ENCODE results near the gene ATF7IP2. TPM values are rescaled to one million over a fixed set of nuclear protein-coding genes. Genes with fewer than 3 reads are reported as not detected.

The ATF7IP2 gene
- total RNA-seq, 1 experiment from 2014 or later, result 7.4 TPM

DNA sequence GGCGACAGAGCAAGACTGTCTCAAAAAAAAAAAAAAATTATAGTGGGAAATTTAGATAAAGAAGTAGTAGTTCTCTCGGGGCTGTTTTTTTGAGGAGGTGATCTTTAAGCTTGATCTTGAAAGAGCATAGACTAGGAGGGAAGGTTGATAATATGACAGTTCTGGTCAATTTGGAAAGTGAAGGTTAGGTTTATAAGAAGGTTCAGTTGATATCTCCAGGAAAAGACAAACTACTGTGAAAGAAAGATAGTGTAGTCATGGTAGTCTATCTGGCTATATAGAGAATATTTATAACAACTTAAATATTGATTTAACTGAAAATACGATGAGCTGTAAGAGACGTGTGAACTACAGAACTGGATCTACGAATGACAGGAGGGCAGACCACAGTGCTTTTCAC lies 3.1 kb downstream of the ATF7IP2 start:
- Histone ChIP-seq H4K20me1 (ENCODE audit: insufficient read depth) (no peaks in the 10 kb centered on the region), H3K27ac (ENCODE audit: low read depth, low read length) (no peak overlapping the region), H3K36me3 (ENCODE audit: control insufficient read depth in 1 of 2, insufficient read depth in 2 of 2, low read length in 2 of 2) (no peaks in the 10 kb centered on the region), H3K27me3 (ENCODE audit: insufficient read depth, low read length) (no peaks in the 10 kb centered on the region), H3K9ac (ENCODE audit: low read length) (no peak overlapping the region), H3K9me2 (ENCODE audit: insufficient read depth) (no peaks in the 10 kb centered on the region), H3K4me2 (ENCODE audit: low read length) (no peak overlapping the region), H2AFZ (ENCODE audit: low read depth, low read length, poor library complexity, severe bottlenecking) (no peak overlapping the region), H3K4me3 (replicated peaks in 1 of 2; ENCODE audit: low read depth in 1 of 2, low read length in 2 of 2) (no peak overlapping the region), H3K4me1 (ENCODE audit: control insufficient read depth in 1 of 2, insufficient read depth in 2 of 2, low read length in 2 of 2) (peaks cover 0 to 12% of the 10 kb centered on the region in 2 experiments; a peak in 2 of 4 replicates), H3K79me2 (ENCODE audit: insufficient read depth, low read length) (peaks cover 19% of the 10 kb centered on the region), H3K9me3 (ENCODE audit: control insufficient read depth in 1 of 2, insufficient read depth in 1 of 2, low read depth in 1 of 2, low read length in 2 of 2) (no peaks in the 10 kb centered on the region)
- ChIA-PET POLR2A (no interaction called here), RAD21 (ENCODE audit: low non-redundant PET in 1 of 2, low total read pairs in 2 of 2, uncharacterized antibody in 2 of 2, unreplicated experiment in 2 of 2) (no interaction called here), CTCF (no interaction called here)
- intact Hi-C loops (cut with micrococcal nuclease), result loop anchor here (5.0 kb wide), 1 partner anchor 57 kb away; no protein-coding TSS in a partner anchor
- TF ChIP-seq SIN3A (IDR thresholded peaks at IDR 0.05; ENCODE audit: low read depth), result no peak
- TF ChIP-seq RAD21 (IDR thresholded peaks at IDR 0.05; ENCODE audit: low read depth), result no peak
- TF ChIP-seq, protein P1, sequence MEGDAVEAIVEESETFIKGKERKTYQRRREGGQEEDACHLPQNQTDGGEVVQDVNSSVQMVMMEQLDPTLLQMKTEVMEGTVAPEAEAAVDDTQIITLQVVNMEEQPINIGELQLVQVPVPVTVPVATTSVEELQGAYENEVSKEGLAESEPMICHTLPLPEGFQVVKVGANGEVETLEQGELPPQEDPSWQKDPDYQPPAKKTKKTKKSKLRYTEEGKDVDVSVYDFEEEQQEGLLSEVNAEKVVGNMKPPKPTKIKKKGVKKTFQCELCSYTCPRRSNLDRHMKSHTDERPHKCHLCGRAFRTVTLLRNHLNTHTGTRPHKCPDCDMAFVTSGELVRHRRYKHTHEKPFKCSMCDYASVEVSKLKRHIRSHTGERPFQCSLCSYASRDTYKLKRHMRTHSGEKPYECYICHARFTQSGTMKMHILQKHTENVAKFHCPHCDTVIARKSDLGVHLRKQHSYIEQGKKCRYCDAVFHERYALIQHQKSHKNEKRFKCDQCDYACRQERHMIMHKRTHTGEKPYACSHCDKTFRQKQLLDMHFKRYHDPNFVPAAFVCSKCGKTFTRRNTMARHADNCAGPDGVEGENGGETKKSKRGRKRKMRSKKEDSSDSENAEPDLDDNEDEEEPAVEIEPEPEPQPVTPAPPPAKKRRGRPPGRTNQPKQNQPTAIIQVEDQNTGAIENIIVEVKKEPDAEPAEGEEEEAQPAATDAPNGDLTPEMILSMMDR (IDR thresholded peaks at IDR 0.05 in 2 of 3, conservative IDR thresholded peaks at IDR 0.05 in 1 of 3; ENCODE audit: borderline replicate concordance in 1 of 3, insufficient read depth in 1 of 3, low read depth in 2 of 3, low read length in 2 of 3), result no peak
- TF ChIP-seq YY1 (IDR thresholded peaks at IDR 0.05; ENCODE audit: extremely low read depth, insufficient replicate concordance, low read depth, low read length), result no peak
- TF ChIP-seq POLR2AphosphoS5 (IDR thresholded peaks at IDR 0.05; ENCODE audit: low read depth, low read length), result no peak
- TF ChIP-seq SP1 (IDR thresholded peaks at IDR 0.05; ENCODE audit: low read depth), result no peak
- no peak for TF ChIP-seq CEBPB (IDR thresholded peaks at IDR 0.05; ENCODE audit: low read depth)
- TF ChIP-seq CBX3 (IDR thresholded peaks at IDR 0.05; ENCODE audit: low read depth), result no peak
- no peak for TF ChIP-seq TCF7L2 (IDR thresholded peaks at IDR 0.05; ENCODE audit: borderline replicate concordance, extremely low read depth, insufficient read depth, insufficient read length)
- TF ChIP-seq JUND (IDR thresholded peaks at IDR 0.05), result no peak
- ATAC-seq, result no peak
- no TSS peak for BruUV-seq (replicated peaks)
- no peak for DNase-seq (ENCODE audit: low read depth, low spot score)
